Measurements from ENCODE around the gene ACTN2.
A peak's percentile ranks its signal among the peaks of the same experiment; 100 is the strongest.

The ACTN2 gene

DNA sequence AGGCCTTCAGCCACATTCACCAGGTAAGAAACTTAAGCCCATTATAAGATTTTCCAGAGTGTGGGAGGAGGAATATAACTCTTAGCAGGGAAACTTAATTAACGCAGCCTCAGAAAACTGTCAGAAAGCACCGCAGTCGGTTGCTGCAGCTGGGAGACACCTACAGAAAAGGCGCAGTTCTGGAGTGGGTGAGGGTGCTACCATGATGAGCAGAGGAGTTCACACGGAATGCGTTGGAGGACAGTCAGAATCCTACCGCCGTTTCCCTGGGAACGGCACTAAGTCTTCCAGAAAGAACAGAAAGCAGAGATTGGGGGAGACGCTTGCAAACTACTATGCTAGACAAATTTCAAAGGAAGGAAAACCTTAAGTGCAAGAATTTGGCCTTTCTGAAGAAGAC, 6.4 kb downstream of the ACTN2 start (continued):
- no peak for TF ChIP-seq HOXD13 (CRISPR knock-in tag; IDR thresholded peaks at IDR 0.05; ENCODE audit: borderline replicate concordance)

GRCh38 chr1:236699366-236699765, 13.1 kb downstream of the ACTN2 start:
- no peaks in the 10 kb centered on the region for H3K9me3 ChIP-seq (ENCODE audit: control insufficient read depth, insufficient read depth, low read depth, low read length)
- no peaks in the 10 kb centered on the region; a peak in 1 of 3 replicates for H3K36me3 ChIP-seq (ENCODE audit: control insufficient read depth in 2 of 2, insufficient read depth in 1 of 2, low read length in 2 of 2)
- no peak overlapping the region for H3K4me3 ChIP-seq (ENCODE audit: low read depth, low read length)
- H3K27ac ChIP-seq (ENCODE audit: extremely low read depth, low read depth, low read length), result no peak overlapping the region
- no peaks in the 10 kb centered on the region for H3K4me1 ChIP-seq (ENCODE audit: control insufficient read depth, insufficient read depth, low read length)
- POLR2A ChIA-PET, result interaction anchor here (1.6 kb wide), 1 partner anchor 13 kb away, joined by 4 read pairs; the partner anchor contains the start of gene ACTN2
- no peak for TF ChIP-seq BCL11B (tag by site-specific recombination; IDR thresholded peaks at IDR 0.05; ENCODE audit: low read depth)
- 0 out of 2 replicates have a peak, but pooled peaks have one; percentile 28 for TF ChIP-seq ZBTB48 (tag by site-specific recombination; IDR thresholded peaks at IDR 0.05)
- CTCF ChIA-PET, result no interaction called here

DNA sequence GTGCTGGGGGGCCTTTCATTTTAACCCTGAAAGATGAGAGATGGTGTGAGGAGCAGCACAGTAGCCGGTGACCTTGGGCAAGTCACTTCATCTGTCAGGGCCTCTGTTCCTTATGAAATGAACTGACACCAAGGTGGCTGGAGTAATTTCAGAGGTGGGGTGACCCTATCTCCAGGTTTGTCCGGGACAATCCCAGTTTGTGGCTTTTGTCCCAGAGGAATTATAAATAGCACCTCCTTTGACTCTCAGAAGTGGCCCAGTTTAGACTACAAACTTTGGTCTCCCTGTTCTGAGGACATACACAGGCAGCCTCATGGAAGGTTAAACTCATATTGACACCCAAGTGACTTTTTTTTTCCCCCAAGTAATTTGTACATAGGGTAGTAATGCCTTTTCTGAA, 14.6 kb downstream of the ACTN2 start:
- no peaks in the 10 kb centered on the region for H3K4me1 ChIP-seq (ENCODE audit: control insufficient read depth, insufficient read depth, low read length)
- H3K9me3 ChIP-seq (ENCODE audit: control insufficient read depth, insufficient read depth, low read depth, low read length), result no peaks in the 10 kb centered on the region
- H3K4me3 ChIP-seq (ENCODE audit: low read depth, low read length), result no peak overlapping the region
- CTCF ChIA-PET, result interaction anchor here (0.6 kb wide), 1 partner anchor 127 kb away, joined by 4 read pairs; no protein-coding TSS in a partner anchor
- H3K27ac ChIP-seq (ENCODE audit: extremely low read depth, low read depth, low read length), result no peak overlapping the region
- H3K36me3 ChIP-seq (ENCODE audit: control insufficient read depth in 2 of 2, insufficient read depth in 1 of 2, low read length in 2 of 2), result no peaks in the 10 kb centered on the region
- POLR2A ChIA-PET, result no interaction called here
- TF ChIP-seq ZXDB (tag by site-specific recombination; IDR thresholded peaks at IDR 0.05), result no peak
- TF ChIP-seq ZNF416 (tag by site-specific recombination; IDR thresholded peaks at IDR 0.05), result no peak
- no peak for TF ChIP-seq ZNF214 (tag by site-specific recombination; IDR thresholded peaks at IDR 0.05; ENCODE audit: borderline replicate concordance)
- no peak for TF ChIP-seq ZNF324 (tag by site-specific recombination; IDR thresholded peaks at IDR 0.05)
- TF ChIP-seq, protein P1, sequence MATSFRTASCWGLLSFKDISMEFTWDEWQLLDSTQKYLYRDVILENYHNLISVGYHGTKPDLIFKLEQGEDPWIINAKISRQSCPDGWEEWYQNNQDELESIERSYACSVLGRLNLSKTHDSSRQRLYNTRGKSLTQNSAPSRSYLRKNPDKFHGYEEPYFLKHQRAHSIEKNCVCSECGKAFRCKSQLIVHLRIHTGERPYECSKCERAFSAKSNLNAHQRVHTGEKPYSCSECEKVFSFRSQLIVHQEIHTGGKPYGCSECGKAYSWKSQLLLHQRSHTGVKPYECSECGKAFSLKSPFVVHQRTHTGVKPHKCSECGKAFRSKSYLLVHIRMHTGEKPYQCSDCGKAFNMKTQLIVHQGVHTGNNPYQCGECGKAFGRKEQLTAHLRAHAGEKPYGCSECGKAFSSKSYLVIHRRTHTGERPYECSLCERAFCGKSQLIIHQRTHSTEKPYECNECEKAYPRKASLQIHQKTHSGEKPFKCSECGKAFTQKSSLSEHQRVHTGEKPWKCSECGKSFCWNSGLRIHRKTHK (tag by site-specific recombination; IDR thresholded peaks at IDR 0.05), result no peak
- TF ChIP-seq MYNN (tag by site-specific recombination; IDR thresholded peaks at IDR 0.05; ENCODE audit: borderline replicate concordance), result no peak
- TF ChIP-seq ZNF544 (tag by site-specific recombination; IDR thresholded peaks at IDR 0.05), result no peak
- no peak for TF ChIP-seq ZNF529 (tag by site-specific recombination; IDR thresholded peaks at IDR 0.05; ENCODE audit: insufficient replicate concordance)
- no peak for TF ChIP-seq ZNF785 (tag by site-specific recombination; IDR thresholded peaks at IDR 0.05)
- no peak for TF ChIP-seq SP3 (tag by site-specific recombination; IDR thresholded peaks at IDR 0.05)
- no peak for TF ChIP-seq ZFP37 (tag by site-specific recombination; IDR thresholded peaks at IDR 0.05)
- TF ChIP-seq, protein P2, sequence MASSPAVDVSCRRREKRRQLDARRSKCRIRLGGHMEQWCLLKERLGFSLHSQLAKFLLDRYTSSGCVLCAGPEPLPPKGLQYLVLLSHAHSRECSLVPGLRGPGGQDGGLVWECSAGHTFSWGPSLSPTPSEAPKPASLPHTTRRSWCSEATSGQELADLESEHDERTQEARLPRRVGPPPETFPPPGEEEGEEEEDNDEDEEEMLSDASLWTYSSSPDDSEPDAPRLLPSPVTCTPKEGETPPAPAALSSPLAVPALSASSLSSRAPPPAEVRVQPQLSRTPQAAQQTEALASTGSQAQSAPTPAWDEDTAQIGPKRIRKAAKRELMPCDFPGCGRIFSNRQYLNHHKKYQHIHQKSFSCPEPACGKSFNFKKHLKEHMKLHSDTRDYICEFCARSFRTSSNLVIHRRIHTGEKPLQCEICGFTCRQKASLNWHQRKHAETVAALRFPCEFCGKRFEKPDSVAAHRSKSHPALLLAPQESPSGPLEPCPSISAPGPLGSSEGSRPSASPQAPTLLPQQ (tag by site-specific recombination; IDR thresholded peaks at IDR 0.05), result no peak
- TF ChIP-seq ZNF670 (tag by site-specific recombination; IDR thresholded peaks at IDR 0.05; ENCODE audit: low read depth), result no peak
- TF ChIP-seq, protein P3, sequence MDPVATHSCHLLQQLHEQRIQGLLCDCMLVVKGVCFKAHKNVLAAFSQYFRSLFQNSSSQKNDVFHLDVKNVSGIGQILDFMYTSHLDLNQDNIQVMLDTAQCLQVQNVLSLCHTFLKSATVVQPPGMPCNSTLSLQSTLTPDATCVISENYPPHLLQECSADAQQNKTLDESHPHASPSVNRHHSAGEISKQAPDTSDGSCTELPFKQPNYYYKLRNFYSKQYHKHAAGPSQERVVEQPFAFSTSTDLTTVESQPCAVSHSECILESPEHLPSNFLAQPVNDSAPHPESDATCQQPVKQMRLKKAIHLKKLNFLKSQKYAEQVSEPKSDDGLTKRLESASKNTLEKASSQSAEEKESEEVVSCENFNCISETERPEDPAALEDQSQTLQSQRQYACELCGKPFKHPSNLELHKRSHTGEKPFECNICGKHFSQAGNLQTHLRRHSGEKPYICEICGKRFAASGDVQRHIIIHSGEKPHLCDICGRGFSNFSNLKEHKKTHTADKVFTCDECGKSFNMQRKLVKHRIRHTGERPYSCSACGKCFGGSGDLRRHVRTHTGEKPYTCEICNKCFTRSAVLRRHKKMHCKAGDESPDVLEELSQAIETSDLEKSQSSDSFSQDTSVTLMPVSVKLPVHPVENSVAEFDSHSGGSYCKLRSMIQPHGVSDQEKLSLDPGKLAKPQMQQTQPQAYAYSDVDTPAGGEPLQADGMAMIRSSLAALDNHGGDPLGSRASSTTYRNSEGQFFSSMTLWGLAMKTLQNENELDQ (tag by site-specific recombination; IDR thresholded peaks at IDR 0.05; ENCODE audit: low read depth), result no peak
- TF ChIP-seq ZBTB1 (tag by site-specific recombination; IDR thresholded peaks at IDR 0.05), result no peak
- TF ChIP-seq ZNF792 (tag by site-specific recombination; IDR thresholded peaks at IDR 0.05), result no peak
- no peak for TF ChIP-seq CTCF (tag by site-specific recombination; IDR thresholded peaks at IDR 0.05)
